Body of pancreas (tissue), 4 donors: Measurements from ENCODE around the gene GABRG3. TPM values are rescaled to one million over a fixed set of nuclear protein-coding genes. Genes with fewer than 3 reads are reported as not detected.

Source experiments
- ATAC-seq: fragments of 150-250 bp; one replicate; pipeline ENCODE4 v1.9.1; 2016
- DNase-seq, 4 donors: peaks; one replicate each; pipeline ENCODE4 v3.0.0-alpha.2; 2019
- H3K27ac ChIP-seq, 4 donors: fragments of 200-600 bp; sonication (generic); 1 replicate in 3 of 4; 2 replicates in 1 of 4; pipeline versions ENCODE4 v1.5.1 to v1.6.1; 2016 to 2019; ENCODE audit warnings: mild to moderate bottlenecking in 1 of 4, mixed read lengths in 1 of 4, moderate library complexity in 1 of 4
- H3K27me3 ChIP-seq, 2 donors: fragments of 200-600 bp; sonication (generic); one replicate each; pipeline ENCODE4 v1.6.0; 2016; ENCODE audit warnings: mild to moderate bottlenecking in 1 of 2
- H3K36me3 ChIP-seq, 2 donors: fragments of 200-600 bp; sonication (generic); replicated peaks in 1 of 2; 2 replicates each; pipeline ENCODE4 v1.5.1; 2016; ENCODE audit warnings: low read depth in 2 of 2; ENCODE audit not compliant: insufficient read depth in 1 of 2
- H3K4me1 ChIP-seq: fragments of 200-600 bp; sonication (generic); one replicate; pipeline ENCODE4 v1.6.0; 2016
- H3K4me3 ChIP-seq, 2 donors: fragments of 200-600 bp; sonication (generic); 1 replicate in 1 of 2; 2 replicates in 1 of 2; pipeline ENCODE4 v1.5.1; 2016 to 2019
- H3K9me3 ChIP-seq, 3 donors: fragments of 200-600 bp; sonication (generic); 1 replicate in 2 of 3; 2 replicates in 1 of 3; pipeline ENCODE4 v1.5.1; 2016
- POLR2A ChIP-seq, 3 donors: fragments of 450-650 bp; IDR thresholded peaks; one replicate each; pipeline ENCODE4 v1.6.1; 2016; ENCODE audit warnings: antibody characterized with exemption in 3 of 3, mild to moderate bottlenecking in 2 of 3
- WGBS, 2 donors: methylation state at CpG; one replicate each; pipeline ENCODE4 v1.1.5; 2017; 5-methylcytosine and 5-hydroxymethylcytosine counted together
- intact Hi-C: fragments of 100-400 bp; cut with DNase I; formaldehyde crosslinking; loops from one replicate; pipeline ENCODE4 v1.15.1; 2023
- total RNA-seq, 2 donors: library from RNA; depleted of rRNA; stranded (reverse); fragments of >200 nt; gene quantifications; one replicate each; pipeline ENCODE4 v1.1.0, GENCODE V29; 2016
- TF ChIP-seq, protein P1 (sequence below), 7 experiments: fragments of 450-650 bp in 4 of 7; fragments of 200-600 bp in 3 of 7; sonication (generic) in 3 of 7; IDR thresholded peaks; one replicate each; pipeline ENCODE4 v1.5.1; 2016 to 2019; ENCODE audit warnings: antibody characterized with exemption in 7 of 7

The GABRG3 gene
- total RNA-seq, 2 donors from 2014 or later: not detected

DNA sequence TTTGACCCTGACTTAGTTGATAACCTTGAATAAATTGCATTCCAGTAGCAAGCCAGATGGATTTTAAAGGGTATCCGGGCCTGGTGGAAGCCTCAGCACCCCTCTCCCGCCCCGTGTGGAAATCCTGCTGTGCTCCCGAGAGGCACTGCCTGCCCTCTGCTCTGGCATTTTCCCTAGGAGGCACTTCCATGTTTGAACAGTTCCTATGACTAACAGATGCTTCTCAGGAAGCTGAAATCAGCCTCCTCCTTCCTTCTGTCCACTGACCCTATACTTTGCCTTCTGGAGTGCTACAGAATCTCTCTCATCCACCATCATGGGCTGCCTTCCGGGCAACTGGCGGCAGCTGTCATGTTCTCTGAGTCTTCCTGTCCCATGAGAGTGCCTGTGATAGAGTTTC lies 90.8 kb downstream of the GABRG3 start:
- ATAC-seq: no peak

DNA sequence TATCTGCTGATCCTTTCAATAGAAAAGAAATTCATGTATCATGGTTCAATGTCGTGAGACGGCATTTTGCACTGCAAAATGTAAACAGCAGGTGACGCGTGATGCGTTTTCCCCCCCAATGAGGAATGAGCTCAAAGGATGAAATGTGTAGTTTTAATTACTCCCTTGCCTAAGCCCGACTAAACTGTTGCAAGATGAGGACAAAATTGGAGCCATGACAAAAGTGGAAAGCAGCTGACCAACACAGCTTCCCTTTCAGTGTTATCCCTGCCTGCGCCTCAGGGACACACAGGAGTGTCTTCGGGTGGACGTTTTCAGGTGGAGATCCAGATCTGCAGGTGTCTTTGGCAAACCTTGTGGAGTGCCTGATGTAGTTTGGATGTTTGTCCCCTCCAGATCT lies 92.0 kb downstream of the GABRG3 start:
- ATAC-seq: no peak
- H3K27me3 ChIP-seq: no peaks in the 10 kb centered on the region
- 70 to 74% methylated on average over 9 of the region's 9 CpGs for WGBS, 2 donors
- no peak overlapping the region for H3K27ac ChIP-seq
- H3K4me3 ChIP-seq: no peak overlapping the region
- no peaks in the 10 kb centered on the region for H3K36me3 ChIP-seq
- intact Hi-C loops: no loop called here
- DNase-seq: no peak
- peaks cover 0 to under 1% (median 0%) of the 10 kb centered on the region in 3 donors for H3K9me3 ChIP-seq
- no peaks in the 10 kb centered on the region for H3K4me1 ChIP-seq
- TF ChIP-seq POLR2A (IDR thresholded peaks at IDR 0.05): no peak
- TF ChIP-seq, protein P1, sequence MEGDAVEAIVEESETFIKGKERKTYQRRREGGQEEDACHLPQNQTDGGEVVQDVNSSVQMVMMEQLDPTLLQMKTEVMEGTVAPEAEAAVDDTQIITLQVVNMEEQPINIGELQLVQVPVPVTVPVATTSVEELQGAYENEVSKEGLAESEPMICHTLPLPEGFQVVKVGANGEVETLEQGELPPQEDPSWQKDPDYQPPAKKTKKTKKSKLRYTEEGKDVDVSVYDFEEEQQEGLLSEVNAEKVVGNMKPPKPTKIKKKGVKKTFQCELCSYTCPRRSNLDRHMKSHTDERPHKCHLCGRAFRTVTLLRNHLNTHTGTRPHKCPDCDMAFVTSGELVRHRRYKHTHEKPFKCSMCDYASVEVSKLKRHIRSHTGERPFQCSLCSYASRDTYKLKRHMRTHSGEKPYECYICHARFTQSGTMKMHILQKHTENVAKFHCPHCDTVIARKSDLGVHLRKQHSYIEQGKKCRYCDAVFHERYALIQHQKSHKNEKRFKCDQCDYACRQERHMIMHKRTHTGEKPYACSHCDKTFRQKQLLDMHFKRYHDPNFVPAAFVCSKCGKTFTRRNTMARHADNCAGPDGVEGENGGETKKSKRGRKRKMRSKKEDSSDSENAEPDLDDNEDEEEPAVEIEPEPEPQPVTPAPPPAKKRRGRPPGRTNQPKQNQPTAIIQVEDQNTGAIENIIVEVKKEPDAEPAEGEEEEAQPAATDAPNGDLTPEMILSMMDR (IDR thresholded peaks at IDR 0.05): no peak

More for the DNA sequence above, 90.8 kb downstream of the GABRG3 start:
- DNase-seq: no peak
- H3K4me1 ChIP-seq: no peaks in the 10 kb centered on the region
- 20 to 33% methylated on average over 5 to 6 of the region's 6 CpGs for WGBS, 2 donors
- intact Hi-C loops: no loop called here
- TF ChIP-seq, protein P1 (IDR thresholded peaks at IDR 0.05): no peak
- TF ChIP-seq POLR2A (IDR thresholded peaks at IDR 0.05): no peak
- no peak overlapping the region for H3K4me3 ChIP-seq
- H3K27ac ChIP-seq: no peak overlapping the region
- no peaks in the 10 kb centered on the region for H3K27me3 ChIP-seq
- H3K36me3 ChIP-seq: no peaks in the 10 kb centered on the region
- no peaks in the 10 kb centered on the region for H3K9me3 ChIP-seq

DNA sequence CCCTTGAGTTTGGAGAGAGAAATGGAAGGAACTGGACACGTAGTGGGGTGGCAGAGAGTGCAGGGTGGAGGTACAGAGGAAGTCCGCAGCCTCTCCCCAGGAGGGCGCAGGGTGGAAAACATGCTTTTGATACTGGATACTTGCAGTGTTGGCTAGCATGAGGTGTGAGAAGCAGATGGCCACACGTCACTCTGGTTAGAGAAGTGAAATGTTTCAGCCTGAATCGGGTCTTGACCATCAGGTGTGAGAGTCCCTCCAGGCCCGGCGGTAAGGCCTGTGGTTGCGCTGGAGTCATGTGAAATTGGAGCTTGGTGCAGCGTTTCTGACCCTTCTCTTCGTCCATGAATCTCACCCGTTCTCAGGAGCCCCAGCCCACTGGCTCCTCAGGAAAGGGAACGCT lies 93.1 kb downstream of the GABRG3 start:
- WGBS, 2 donors: 69 to 74% methylated on average over 12 of the region's 12 CpGs
- TF ChIP-seq, protein P1 (IDR thresholded peaks at IDR 0.05): no peak
- TF ChIP-seq POLR2A (IDR thresholded peaks at IDR 0.05): no peak
- Histone ChIP-seq H3K27me3 (no peaks in the 10 kb centered on the region), H3K4me1 (no peaks in the 10 kb centered on the region), H3K27ac (no peak overlapping the region), H3K36me3 (no peaks in the 10 kb centered on the region), H3K9me3 (peaks cover 0 to 12% (median 0%) of the 10 kb centered on the region in 3 donors), H3K4me3 (no peak overlapping the region)
- DNase-seq (no peak), ATAC-seq (no peak)
- intact Hi-C loops: no loop called here

DNA sequence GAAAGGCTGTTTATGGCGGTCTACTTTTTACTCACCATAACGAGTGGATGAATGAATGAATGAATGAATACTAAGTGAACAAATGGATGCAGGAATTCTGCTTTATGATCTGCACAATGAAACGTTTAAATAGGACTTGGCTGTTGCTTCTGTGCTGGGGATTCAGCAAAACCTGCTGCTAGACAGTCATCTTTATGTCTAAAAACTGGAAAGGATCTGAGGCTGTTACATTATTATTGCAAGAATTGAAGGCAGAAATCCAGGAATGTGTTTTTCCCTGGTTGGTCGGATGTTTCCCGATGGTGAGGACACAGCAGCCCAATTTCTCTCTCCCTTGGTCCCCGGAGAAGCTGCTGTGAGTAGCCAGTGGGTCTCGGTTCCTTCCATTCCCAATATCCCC lies 94.2 kb downstream of the GABRG3 start:
- no peak for ATAC-seq

DNA sequence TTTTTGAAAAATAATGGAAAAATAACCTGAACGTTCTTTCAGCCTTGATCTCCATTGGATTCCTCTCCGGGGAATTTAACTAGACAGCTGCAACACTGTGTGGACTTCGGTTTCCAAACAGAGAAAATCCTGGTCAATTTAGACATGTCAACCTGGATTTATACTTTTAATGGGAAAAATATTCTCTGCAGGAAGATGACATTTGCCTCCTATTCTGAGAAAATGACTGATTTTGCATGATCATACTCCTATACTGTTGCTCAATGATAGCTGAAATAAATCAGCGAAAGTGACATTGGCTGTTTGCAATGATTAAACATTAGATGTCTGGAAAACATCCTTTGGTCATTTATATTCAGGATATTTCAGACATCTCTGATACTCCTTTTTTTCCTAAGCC lies 94.8 kb downstream of the GABRG3 start:
- no peaks in the 10 kb centered on the region for H3K36me3 ChIP-seq
- no peaks in the 10 kb centered on the region for H3K4me1 ChIP-seq
- no peaks in the 10 kb centered on the region for H3K27me3 ChIP-seq
- ATAC-seq (no peak), DNase-seq (no peak)
- H3K27ac ChIP-seq: no peak overlapping the region
- WGBS, 2 donors: 50 to 66% methylated on average over 4 of the region's 4 CpGs
- TF ChIP-seq POLR2A (IDR thresholded peaks at IDR 0.05): no peak
- TF ChIP-seq, protein P1 (IDR thresholded peaks at IDR 0.05): no peak
- no peak overlapping the region for H3K4me3 ChIP-seq
- H3K9me3 ChIP-seq: peaks cover 0 to 12% (median 0%) of the 10 kb centered on the region in 3 donors
- intact Hi-C loops: no loop called here

More for the DNA sequence above, 94.2 kb downstream of the GABRG3 start:
- Histone ChIP-seq H3K36me3 (no peaks in the 10 kb centered on the region), H3K4me3 (no peak overlapping the region), H3K4me1 (no peaks in the 10 kb centered on the region), H3K27ac (no peak overlapping the region), H3K9me3 (peaks cover 0 to 12% (median 0%) of the 10 kb centered on the region in 3 donors), H3K27me3 (no peaks in the 10 kb centered on the region)
- DNase-seq: no peak
- intact Hi-C loops: no loop called here
- TF ChIP-seq, protein P1 (IDR thresholded peaks at IDR 0.05): no peak
- no peak for TF ChIP-seq POLR2A (IDR thresholded peaks at IDR 0.05)
- 60 to 62% methylated on average over 7 of the region's 7 CpGs for WGBS, 2 donors
